K562 (cell line): ENCODE data around the gene GHDC. TPM values are rescaled to one million over a fixed set of nuclear protein-coding genes. Genes with fewer than 3 reads are reported as not detected.

ENCODE experiments used
- ATAC-seq: fragments of 200-7000 bp; cut with Tn5 transposase; 3 replicates; pipeline ENCODE4 v1.9.1; 2020; ENCODE audit warnings: moderate library complexity
- BruUV-seq: library from RNA; stranded (reverse); fragments of 400-500 nt; replicated peaks from 2 replicates; lab custom pipeline; 2021; lab: Mats Ljungman, UMichigan
- CTCF ChIA-PET: fragments of 300-600 bp; formaldehyde crosslinking; extraction: SDS; loops from one replicate; lab custom pipeline; 2021; ENCODE audit warnings: low intra/inter-chr PET ratio; lab: Yijun Ruan, JAX
- POLR2A ChIA-PET: fragments of 300-600, 350-650 bp; sonication (Branson Sonifier 250); formaldehyde crosslinking; extraction: SDS; loops from one replicate; lab custom pipeline; 2021; ENCODE audit warnings: antibody characterized with exemption, inconsistent platforms; lab: Yijun Ruan, JAX
- DNase-seq, 4 experiments: peaks; one replicate each; pipeline versions ENCODE4 v3.0.0 to v3.0.0-alpha.2; 2011 to 2018; ENCODE audit warnings: low spot score in 3 of 4, mixed read lengths in 3 of 4; ENCODE audit errors: extremely low read depth in 1 of 4
- FAIRE-seq: peaks from 2 replicates; lab custom pipeline; 2011; peaks lifted over from hg19 to GRCh38; lab: Jason Lieb, UNC
- H2AFZ ChIP-seq: 2 replicates; pipeline ENCODE4 v1.6.0; 2011; ENCODE audit warnings: low read depth, low read length, control low read depth, inconsistent platforms
- H3K27ac ChIP-seq: fragments of 200-600 bp; 3 replicates; pipeline ENCODE4 v1.8.0; 2011; ENCODE audit warnings: low read depth, mild to moderate bottlenecking, control low read depth, inconsistent platforms, low read length, moderate library complexity, mixed read lengths; ENCODE audit errors: extremely low read depth
- H3K27me3 ChIP-seq, 2 experiments: fragments of 300-600 bp in 1 of 2; 2 replicates in 1 of 2; 3 replicates in 1 of 2; pipeline versions ENCODE4 v1.6.0 to v1.8.0; 2011; ENCODE audit warnings: inconsistent platforms in 2 of 2, low read length in 2 of 2, mild to moderate bottlenecking in 1 of 2, mixed read lengths in 1 of 2, moderate library complexity in 1 of 2; ENCODE audit not compliant: control insufficient read depth in 2 of 2, insufficient read depth in 2 of 2
- H3K36me3 ChIP-seq: fragments of 300-600 bp; 3 replicates; pipeline ENCODE4 v1.8.0; 2011; ENCODE audit warnings: mild to moderate bottlenecking, low read length, inconsistent platforms; ENCODE audit not compliant: control insufficient read depth, insufficient read depth
- H3K4me1 ChIP-seq, 2 experiments: fragments of 200-600 bp in 1 of 2; replicated peaks in 1 of 2; 2 replicates in 1 of 2; 3 replicates in 1 of 2; pipeline versions ENCODE4 v1.5.1 to v1.8.0; 2011; ENCODE audit warnings: inconsistent platforms in 2 of 2, low read length in 2 of 2, mild to moderate bottlenecking in 1 of 2, mixed read lengths in 1 of 2, moderate library complexity in 1 of 2; ENCODE audit not compliant: control insufficient read depth in 2 of 2, insufficient read depth in 2 of 2
- H3K4me2 ChIP-seq: 2 replicates; pipeline ENCODE4 v1.6.1; 2011; ENCODE audit warnings: low read length, control low read depth, inconsistent platforms, mixed read lengths; ENCODE audit not compliant: insufficient read depth
- H3K4me3 ChIP-seq: fragments of 200-600 bp; sonication (generic), shearing (Covaris generic); 2 replicates; pipeline ENCODE4 v1.5.1; 2016; ENCODE audit warnings: control low read depth, inconsistent platforms
- H3K79me2 ChIP-seq: fragments of 200-600 bp; 3 replicates; pipeline ENCODE4 v1.8.0; 2011; ENCODE audit warnings: low read length, inconsistent platforms; ENCODE audit not compliant: control insufficient read depth, insufficient read depth
- H3K9ac ChIP-seq, 2 experiments: 2 replicates each; pipeline versions ENCODE4 v1.6.0 to v1.6.1; 2011; ENCODE audit warnings: low read depth in 2 of 2, low read length in 2 of 2, control low read depth in 1 of 2, inconsistent platforms in 1 of 2, mild to moderate bottlenecking in 1 of 2, mixed read lengths in 1 of 2; ENCODE audit not compliant: insufficient read depth in 1 of 2
- H3K9me1 ChIP-seq: one replicate; pipeline ENCODE4 v1.6.0; 2011; ENCODE audit warnings: inconsistent platforms, mild to moderate bottlenecking, low read length, moderate library complexity; ENCODE audit not compliant: control insufficient read depth, insufficient read depth
- H3K9me3 ChIP-seq: replicated peaks from 2 replicates; pipeline ENCODE4 v1.5.1; 2011; ENCODE audit warnings: low read depth, low read length, inconsistent platforms; ENCODE audit not compliant: control insufficient read depth, insufficient read depth
- H4K20me1 ChIP-seq: replicated peaks from 2 replicates; pipeline ENCODE4 v1.6.1; 2011; ENCODE audit warnings: low read length, inconsistent platforms, mixed read lengths; ENCODE audit not compliant: control insufficient read depth, insufficient read depth
- ARID1B ChIP-seq: fragments of 450-650 bp; IDR thresholded peaks from 2 replicates; pipeline ENCODE4 v1.6.1; 2016; ENCODE audit warnings: antibody characterized with exemption, mild to moderate bottlenecking, inconsistent platforms
- BCOR ChIP-seq: fragments of 450-650 bp; IDR thresholded peaks from 2 replicates; pipeline ENCODE4 v1.6.1; 2016
- CAMTA2 ChIP-seq: fragments of 250-450 bp; sonication (Bioruptor Pico); conservative IDR thresholded peaks from 2 replicates; pipeline ENCODE4 v1.5.1; 2022
- FOXA3 ChIP-seq, 2 experiments: fragments of 450-650 bp in 1 of 2; sonication (generic) in 1 of 2; formaldehyde crosslinking; IDR thresholded peaks in 1 of 2; conservative IDR thresholded peaks in 1 of 2; 2 replicates each; pipeline versions ENCODE4 v1.4.0 to v1.8.0; 2020 to 2022; ENCODE audit warnings: mild to moderate bottlenecking in 2 of 2, missing genetic modification reagents in 1 of 2
- FOXK2 ChIP-seq, 2 experiments: fragments of 450-650 bp; IDR thresholded peaks in 1 of 2; conservative IDR thresholded peaks in 1 of 2; 2 replicates each; pipeline ENCODE4 v1.6.1; 2016; ENCODE audit warnings: low read depth in 2 of 2, mild to moderate bottlenecking in 1 of 2
- HDAC1 ChIP-seq, 2 experiments: fragments of 450-650 bp; IDR thresholded peaks; 2 replicates each; pipeline ENCODE4 v1.6.1; 2016 to 2017; ENCODE audit warnings: inconsistent platforms in 1 of 2, mild to moderate bottlenecking in 1 of 2, moderate library complexity in 1 of 2
- HDAC2 ChIP-seq: fragments of 450-650 bp; IDR thresholded peaks from 2 replicates; pipeline ENCODE4 v1.6.1; 2016; ENCODE audit warnings: mild to moderate bottlenecking
- HDGF ChIP-seq: fragments of 450-650 bp; IDR thresholded peaks from 2 replicates; pipeline ENCODE4 v1.6.1; 2016
- KDM4B ChIP-seq, 2 experiments: fragments of 450-650 bp in 1 of 2; sonication (generic) in 1 of 2; IDR thresholded peaks; 2 replicates each; pipeline ENCODE4 v1.6.1; 2016 to 2017; ENCODE audit warnings: borderline replicate concordance in 2 of 2, antibody characterized with exemption in 1 of 2, low read depth in 1 of 2, mild to moderate bottlenecking in 1 of 2
- LEF1 ChIP-seq: fragments of 450-650 bp; IDR thresholded peaks from 2 replicates; pipeline ENCODE4 v1.6.1; 2016; ENCODE audit warnings: mild to moderate bottlenecking
- MTA3 ChIP-seq: fragments of 450-650 bp; formaldehyde crosslinking; IDR thresholded peaks from 2 replicates; pipeline ENCODE4 v1.6.1; 2017; ENCODE audit warnings: mild to moderate bottlenecking, borderline replicate concordance
- NFIX ChIP-seq: fragments of 250-450 bp; sonication (Bioruptor Pico); IDR thresholded peaks from 2 replicates; pipeline ENCODE4 v1.4.0; 2020; ENCODE audit warnings: low read depth, mild to moderate bottlenecking, moderate library complexity
- NFRKB ChIP-seq: fragments of 450-650 bp; IDR thresholded peaks from 2 replicates; pipeline ENCODE4 v1.6.1; 2016; ENCODE audit warnings: low read depth
- PHF8 ChIP-seq: fragments of 200-600 bp; sonication (generic); IDR thresholded peaks from 2 replicates; pipeline ENCODE4 v1.6.1; 2012; ENCODE audit warnings: mixed run types, mild to moderate bottlenecking, inconsistent platforms, low read length, moderate library complexity, borderline replicate concordance
- SMARCA5 ChIP-seq: fragments of 450-650 bp; IDR thresholded peaks from 2 replicates; pipeline ENCODE4 v1.6.1; 2016
- SMC3 ChIP-seq: conservative IDR thresholded peaks from 2 replicates; pipeline ENCODE4 v1.6.1; 2011; ENCODE audit warnings: low read depth, low read length, improper control_type of control experiment; ENCODE audit not compliant: insufficient read depth
- SNRNP70 ChIP-seq: fragments of 200-400 bp; formaldehyde crosslinking; optimal IDR thresholded peaks from 2 replicates; pipeline ENCODE3; 2017; ENCODE audit warnings: low read depth, low read length
- ZNF232 ChIP-seq: sonication (generic); formaldehyde crosslinking; IDR thresholded peaks from 2 replicates; pipeline ENCODE4 v1.8.0; 2022; ENCODE audit warnings: mild to moderate bottlenecking, missing genetic modification reagents
- ZNF77 ChIP-seq: fragments of 250-450 bp; sonication (Bioruptor Pico); IDR thresholded peaks from 2 replicates; pipeline ENCODE4 v1.5.0; 2020
- WGBS: fragments of 100-300 bp; shearing (Covaris generic); methylation state at CpG from one replicate; pipeline ENCODE4 v1.1.6; 2016; ENCODE audit warnings: low coverage, mixed read lengths; ENCODE audit not compliant: insufficient coverage; ENCODE audit errors: missing lambda C conversion rate; 5-methylcytosine and 5-hydroxymethylcytosine counted together
- in situ Hi-C: fragments of 300-500 bp; cut with MboI; formaldehyde crosslinking; loops from 4 replicates; pipeline ENCODE4 v1.15.0; 2018; ENCODE audit warnings: inconsistent platforms, mixed read lengths
- intact Hi-C: fragments of 100-400 bp; cut with micrococcal nuclease; formaldehyde crosslinking; loops from 2 replicates; pipeline ENCODE4 v1.14.2; 2022
- polyA plus RNA-seq, 8 experiments: library from polyadenylated mRNA; depleted of rRNA in 4 of 8; stranded (reverse) in 5 of 8; unstranded in 3 of 8; fragments of >200 nt; fragmentation: Nextera tagmentation in 2 of 8; fragmentation: Illumina TruSeq in 1 of 8; extraction: Ambion mirVana in 2 of 8; extraction: Trizol in 1 of 8; gene quantifications; 2 replicates each; pipeline versions ENCODE4 v1.2.1 to v1.2.3, GENCODE V29; 2011 to 2014; ENCODE audit warnings: inconsistent platforms in 1 of 8, missing spikeins in 1 of 8
- total RNA-seq, 7 experiments: library from RNA; depleted of rRNA in 6 of 7; stranded (reverse); fragments of >200 nt in 6 of 7; fragmentation: Illumina TruSeq in 2 of 7; extraction: Trizol in 2 of 7; gene quantifications; 2 replicates each; pipeline versions ENCODE4 v1.2.1 to v1.2.3, GENCODE V29; 2011 to 2021; ENCODE audit warnings: low replicate concordance in 1 of 7
- TF ChIP-seq, protein P1 (sequence below), 2 experiments: fragments of 450-650 bp; IDR thresholded peaks; 2 replicates each; pipeline ENCODE4 v1.6.1; 2016
- TF ChIP-seq, protein P2 (sequence below): fragments of 450-650 bp; IDR thresholded peaks from 2 replicates; pipeline ENCODE4 v1.6.1; 2016; ENCODE audit warnings: antibody characterized with exemption

The GHDC gene
- total and polyA plus RNA-seq, 9 of the 15 experiments (the other 6 are each of a cell fraction or from before 2014, with no cell fraction given) = 0.65 to 23.2 (median 11.2) TPM

DNA sequence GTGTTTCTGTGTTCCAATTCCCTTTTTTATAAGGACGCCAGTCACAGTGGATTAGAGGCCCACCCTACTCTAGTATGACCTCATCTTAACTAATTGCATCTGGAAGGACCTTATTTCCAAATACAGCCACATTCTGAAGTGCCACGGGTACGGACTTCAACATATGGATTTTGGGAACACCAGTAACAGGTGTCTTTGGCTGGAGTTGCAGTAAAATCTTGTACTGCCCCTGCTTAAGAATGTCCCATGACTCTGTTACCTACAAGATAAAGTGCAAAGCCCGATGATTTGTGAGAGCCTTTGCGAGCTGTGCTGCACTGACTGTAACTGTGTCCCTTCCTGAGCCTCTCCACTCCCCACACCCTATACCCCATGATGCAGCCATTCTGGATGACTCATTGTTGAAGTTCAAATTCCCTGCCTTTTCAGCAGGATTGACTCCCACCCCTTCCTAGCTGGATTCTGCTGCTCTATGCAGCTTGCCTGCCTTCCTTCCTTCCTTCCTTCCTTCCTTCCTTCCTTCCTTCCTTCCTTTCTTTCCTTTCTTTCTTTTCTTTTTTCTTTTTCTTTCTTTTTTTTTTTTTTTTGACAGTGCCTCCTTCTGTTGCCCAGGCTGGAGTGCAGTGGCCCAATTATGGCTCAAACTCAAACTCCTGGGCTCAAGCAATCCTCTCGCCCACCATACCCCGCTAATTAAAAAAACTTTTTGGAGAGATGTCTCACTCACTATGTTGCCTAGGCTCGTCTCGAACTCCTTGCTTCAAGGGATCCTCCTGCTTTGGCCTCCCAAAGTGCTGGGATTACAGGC is 11.2 kb downstream of the GHDC start:
- Histone ChIP-seq H2AFZ (peak overlapping the region; percentile 96), H3K36me3 (no peaks in the 10 kb centered on the region), H4K20me1 (0 out of 2 replicates have a peak, but pooled peaks cover 4% of the 10 kb centered on the region), H3K9me1 (peaks cover 7% of the 10 kb centered on the region), H3K4me2 (peak overlapping the region; percentile 95), H3K9me3 (no peaks in the 10 kb centered on the region), H3K27me3 (no peaks in the 10 kb centered on the region), H3K4me1 (peaks cover 31 to 50% of the 10 kb centered on the region in 2 experiments), H3K9ac (peak overlapping the region; percentile 79 to 87), H3K27ac (peak overlapping the region; percentile 66), H3K4me3 (peak overlapping the region; percentile 65), H3K79me2 (peaks cover 11% of the 10 kb centered on the region; the same call in 2 of the 3 replicates)
- POLR2A ChIA-PET = interaction anchor here (1.9 kb wide), 1 partner anchor 11 kb away, joined by 7 read pairs; the partner anchor contains the start of gene GHDC
- DNase-seq = peak; percentile 61 to 75 (median 63)
- FAIRE-seq = peak; percentile 77
- intact Hi-C loops (loop anchor here (5.0 to 10.0 kb wide), 2 partner anchors 221 to 222 kb away; no protein-coding TSS in a partner anchor), in situ Hi-C loops (no loop called here)
- BruUV-seq = no TSS peak
- WGBS = 40% methylated on average over 9 of the region's 9 CpGs
- ATAC-seq = peak; percentile 42
- CTCF ChIA-PET = interaction anchor here (0.5 kb wide), 1 partner anchor 268 kb away, joined by 4 read pairs; no protein-coding TSS in a partner anchor
- TF ChIP-seq CAMTA2 (CRISPR knock-in tag) (no peak), MTA3 (0 out of 2 replicates have a peak, but pooled peaks have one; percentile 16), HDAC2 (peak; percentile 56; the same call in 1 of the 2 replicates), ZNF232 (CRISPR knock-in tag) (no peak), NFRKB (peak; percentile 20; the same call in 1 of the 2 replicates), PHF8 (no peak), SMARCA5 (peak; percentile 96), KDM4B (IDR thresholded peaks at IDR 0.05; ENCODE audit: borderline replicate concordance in 2 of 2, low read depth in 1 of 2) (no peak), HDAC1 (IDR thresholded peaks at IDR 0.05) (peak in 1 of 2 experiments; percentile 74; a peak in 2 of 4 replicates), ARID1B (peak; percentile 80), HDGF (peak; percentile 78; the same call in 1 of the 2 replicates), BCOR (peak; percentile 95), SMC3 (no peak), LEF1 (no peak), FOXA3 (CRISPR knock-in tag; conservative IDR thresholded peaks at IDR 0.05 in 1 of 2, IDR thresholded peaks at IDR 0.05 in 1 of 2) (no peak), ZNF77 (CRISPR knock-in tag) (no peak), FOXK2 (conservative IDR thresholded peaks at IDR 0.05 in 1 of 2, IDR thresholded peaks at IDR 0.05 in 1 of 2; ENCODE audit: low read depth in 2 of 2) (peak in 1 of 2 experiments; percentile 50; a peak in 2 of 4 replicates), NFIX (no peak), SNRNP70 (no peak)
- TF ChIP-seq, protein P1, sequence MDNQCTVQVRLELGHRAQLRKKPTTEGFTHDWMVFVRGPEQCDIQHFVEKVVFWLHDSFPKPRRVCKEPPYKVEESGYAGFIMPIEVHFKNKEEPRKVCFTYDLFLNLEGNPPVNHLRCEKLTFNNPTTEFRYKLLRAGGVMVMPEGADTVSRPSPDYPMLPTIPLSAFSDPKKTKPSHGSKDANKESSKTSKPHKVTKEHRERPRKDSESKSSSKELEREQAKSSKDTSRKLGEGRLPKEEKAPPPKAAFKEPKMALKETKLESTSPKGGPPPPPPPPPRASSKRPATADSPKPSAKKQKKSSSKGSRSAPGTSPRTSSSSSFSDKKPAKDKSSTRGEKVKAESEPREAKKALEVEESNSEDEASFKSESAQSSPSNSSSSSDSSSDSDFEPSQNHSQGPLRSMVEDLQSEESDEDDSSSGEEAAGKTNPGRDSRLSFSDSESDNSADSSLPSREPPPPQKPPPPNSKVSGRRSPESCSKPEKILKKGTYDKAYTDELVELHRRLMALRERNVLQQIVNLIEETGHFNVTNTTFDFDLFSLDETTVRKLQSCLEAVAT (IDR thresholded peaks at IDR 0.05) = peak; percentile 30 to 67; a peak in 2 of 4 replicates
- TF ChIP-seq, protein P2, sequence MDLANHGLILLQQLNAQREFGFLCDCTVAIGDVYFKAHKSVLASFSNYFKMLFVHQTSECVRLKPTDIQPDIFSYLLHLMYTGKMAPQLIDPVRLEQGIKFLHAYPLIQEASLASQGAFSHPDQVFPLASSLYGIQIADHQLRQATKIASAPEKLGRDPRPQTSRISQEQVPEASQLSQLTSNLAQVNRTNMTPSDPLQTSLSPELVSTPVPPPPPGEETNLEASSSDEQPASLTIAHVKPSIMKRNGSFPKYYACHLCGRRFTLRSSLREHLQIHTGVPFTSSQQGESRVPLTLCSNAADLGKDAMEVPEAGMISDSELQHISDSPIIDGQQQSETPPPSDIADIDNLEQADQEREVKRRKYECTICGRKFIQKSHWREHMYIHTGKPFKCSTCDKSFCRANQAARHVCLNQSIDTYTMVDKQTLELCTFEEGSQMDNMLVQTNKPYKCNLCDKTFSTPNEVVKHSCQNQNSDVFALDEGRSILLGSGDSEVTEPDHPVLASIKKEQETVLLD = peak; percentile 80
